HepG2 (cell line): Measurements from ENCODE around the gene CHKA. TPM values are rescaled to one million over a fixed set of nuclear protein-coding genes. Genes with fewer than 3 reads are reported as not detected.
A peak's percentile ranks its signal among the peaks of the same experiment; 100 is the strongest.

ENCODE experiments used
- ETV5 ChIP-seq: IDR thresholded peaks from 2 replicates; pipeline ENCODE4 v1.6.1; 2018; ENCODE audit warnings: missing biosample characterization, missing genetic modification reagents, inconsistent platforms, borderline replicate concordance
- GTF2F1 ChIP-seq: fragments of 150-350 bp; IDR thresholded peaks from 2 replicates; pipeline ENCODE4 v1.6.1; 2014; ENCODE audit warnings: low read length
- LRRFIP1 ChIP-seq: sonication (generic); formaldehyde crosslinking; conservative IDR thresholded peaks from 2 replicates; pipeline ENCODE4 v1.4.0; 2020; ENCODE audit warnings: missing genetic modification reagents
- NFE2L1 ChIP-seq: sonication (generic); formaldehyde crosslinking; IDR thresholded peaks from 2 replicates; pipeline ENCODE4 v1.4.0; 2020; ENCODE audit warnings: missing genetic modification reagents, mild to moderate bottlenecking, borderline replicate concordance
- NR0B2 ChIP-seq: sonication (generic); formaldehyde crosslinking; IDR thresholded peaks from 2 replicates; pipeline ENCODE4 v1.4.0; 2020; ENCODE audit warnings: mild to moderate bottlenecking, missing genetic modification reagents
- NR2C2 ChIP-seq: sonication (generic); formaldehyde crosslinking; IDR thresholded peaks from 2 replicates; pipeline ENCODE4 v1.4.0; 2020; ENCODE audit warnings: missing genetic modification reagents, mild to moderate bottlenecking, moderate library complexity, borderline replicate concordance
- NR2F6 ChIP-seq, 2 experiments: IDR thresholded peaks; 2 replicates each; pipeline ENCODE4 v1.6.1; 2016; ENCODE audit warnings: antibody characterized with exemption in 1 of 2, mild to moderate bottlenecking in 1 of 2
- ONECUT2 ChIP-seq: sonication (generic); formaldehyde crosslinking; IDR thresholded peaks from 2 replicates; pipeline ENCODE4 v1.4.0; 2020; ENCODE audit warnings: missing genetic modification reagents
- PLSCR1 ChIP-seq: sonication (generic); formaldehyde crosslinking; IDR thresholded peaks from 2 replicates; pipeline ENCODE4 v1.5.0; 2020; ENCODE audit warnings: missing genetic modification reagents, mild to moderate bottlenecking, borderline replicate concordance
- POLR2AphosphoS5 ChIP-seq: IDR thresholded peaks from 2 replicates; pipeline ENCODE4 v1.6.1; 2012; ENCODE audit warnings: low read depth, low read length
- REL ChIP-seq: sonication (generic); formaldehyde crosslinking; conservative IDR thresholded peaks from 2 replicates; pipeline ENCODE4 v1.8.0; 2022; ENCODE audit warnings: mild to moderate bottlenecking, missing genetic modification reagents, moderate library complexity
- RXRB ChIP-seq: IDR thresholded peaks from 2 replicates; pipeline ENCODE4 v1.6.1; 2016; ENCODE audit warnings: borderline replicate concordance, missing genetic modification reagents, missing compliant biosample characterization
- SRSF1 ChIP-seq: fragments of 200-400 bp; formaldehyde crosslinking; optimal IDR thresholded peaks from 2 replicates; pipeline ENCODE3; 2017; ENCODE audit warnings: mild to moderate bottlenecking, low read depth, low read length, moderate library complexity
- SRSF4 ChIP-seq: fragments of 200-400 bp; formaldehyde crosslinking; IDR thresholded peaks from one replicate; pipeline ENCODE4 v1.6.1; 2018; ENCODE audit warnings: mild to moderate bottlenecking, low read depth, low read length, moderate library complexity; ENCODE audit not compliant: poor library complexity, severe bottlenecking
- TBP ChIP-seq: sonication (generic); formaldehyde crosslinking; IDR thresholded peaks from 2 replicates; pipeline ENCODE4 v1.5.0; 2020; ENCODE audit warnings: missing genetic modification reagents
- XBP1 ChIP-seq: sonication (generic); formaldehyde crosslinking; IDR thresholded peaks from 2 replicates; pipeline ENCODE4 v1.5.0; 2020; ENCODE audit warnings: missing genetic modification reagents
- ZBTB39 ChIP-seq: sonication (generic); formaldehyde crosslinking; IDR thresholded peaks from 2 replicates; pipeline ENCODE4 v1.5.0; 2020; ENCODE audit warnings: missing genetic modification reagents
- ZEB1 ChIP-seq: IDR thresholded peaks from 2 replicates; pipeline ENCODE4 v1.6.1; 2012; ENCODE audit warnings: mild to moderate bottlenecking, low read depth, inconsistent platforms; ENCODE audit not compliant: insufficient replicate concordance
- ZFP36L1 ChIP-seq: sonication (generic); formaldehyde crosslinking; IDR thresholded peaks from 2 replicates; pipeline ENCODE4 v1.8.0; 2022; ENCODE audit warnings: mild to moderate bottlenecking, missing genetic modification reagents, moderate library complexity
- ZNF562 ChIP-seq: sonication (generic); formaldehyde crosslinking; IDR thresholded peaks from 2 replicates; pipeline ENCODE4 v1.8.0; 2022; ENCODE audit warnings: missing genetic modification reagents, borderline replicate concordance
- ZNF576 ChIP-seq: sonication (generic); formaldehyde crosslinking; IDR thresholded peaks from 2 replicates; pipeline ENCODE4 v1.4.0; 2020; ENCODE audit warnings: mild to moderate bottlenecking, missing genetic modification reagents
- ZUFSP ChIP-seq: sonication (generic); formaldehyde crosslinking; IDR thresholded peaks from 2 replicates; pipeline ENCODE4 v1.9.0; 2021; ENCODE audit warnings: missing genetic modification reagents, mild to moderate bottlenecking, borderline replicate concordance
- polyA plus RNA-seq, 8 experiments: library from polyadenylated mRNA; depleted of rRNA in 3 of 8; stranded (reverse) in 7 of 8; unstranded in 1 of 8; fragments of >200 nt; fragmentation: Illumina TruSeq in 4 of 8; extraction: Trizol in 4 of 8; gene quantifications; 2 replicates each; pipeline versions ENCODE4 v1.2.1 to v1.2.3, GENCODE V29; 2011 to 2016; ENCODE audit warnings: low read depth in 4 of 8, missing spikeins in 1 of 8, mixed read lengths in 1 of 8; ENCODE audit not compliant: insufficient read depth in 1 of 8
- total RNA-seq, 5 experiments: library from RNA; depleted of rRNA; stranded (reverse); fragments of >200 nt; fragmentation: Illumina TruSeq; extraction: Trizol; gene quantifications; 2 replicates each; pipeline ENCODE4 v1.2.3, GENCODE V29; 2016; ENCODE audit warnings: low read depth in 1 of 5

Gene CHKA
- total and polyA plus RNA-seq, 2 of the 13 experiments (the other 11 are each of a cell fraction or from before 2014, with no cell fraction given) = 71.6 to 92.7 TPM

GRCh38 chr11:68012843-68013610 is 108.2 kb downstream of the CHKA start (continued):
- no peak for TF ChIP-seq ZUFSP (CRISPR knock-in tag)
- TF ChIP-seq REL = no peak
- TF ChIP-seq ZBTB39 (CRISPR knock-in tag) = no peak
- TF ChIP-seq RXRB (CRISPR knock-in tag) = no peak; the same call in 1 of the 2 replicates
- TF ChIP-seq ZNF576 (CRISPR knock-in tag) = no peak
- no peak for TF ChIP-seq PLSCR1 (CRISPR knock-in tag)
- no peak for TF ChIP-seq ONECUT2
- TF ChIP-seq NR2F6 (IDR thresholded peaks at IDR 0.05) = peak; percentile 67
- TF ChIP-seq NR2F6 (CRISPR knock-in tag; IDR thresholded peaks at IDR 0.05) = peak; percentile 76
- TF ChIP-seq NR0B2 (CRISPR knock-in tag) = no peak
- no peak for TF ChIP-seq XBP1 (CRISPR knock-in tag)
- TF ChIP-seq SRSF4 = no peak
- TF ChIP-seq ZFP36L1 = no peak
- no peak for TF ChIP-seq NFE2L1 (CRISPR knock-in tag)
- no peak for TF ChIP-seq ETV5 (CRISPR knock-in tag)
- TF ChIP-seq ZNF562 = no peak
- no peak for TF ChIP-seq SRSF1
- TF ChIP-seq POLR2AphosphoS5 = no peak
- no peak for TF ChIP-seq LRRFIP1
- TF ChIP-seq NR2C2 (CRISPR knock-in tag) = no peak
- no peak for TF ChIP-seq TBP (CRISPR knock-in tag)
- TF ChIP-seq GTF2F1 = no peak
- TF ChIP-seq ZEB1 = peak; percentile 20
